Pancreas (tissue), 10 donors: ENCODE measurements around the gene YPEL5. TPM values are rescaled to one million over a fixed set of nuclear protein-coding genes. Genes with fewer than 3 reads are reported as not detected.
A peak's percentile ranks its signal among the peaks of the same experiment; 100 is the strongest.

ENCODE experiments used
- ATAC-seq, 4 donors: fragments of 200-7000 bp; cut with Tn5 transposase; one replicate each; pipeline versions ENCODE4 v1.8.0 to v1.9.1; 2020; ENCODE audit warnings: mild to moderate bottlenecking in 4 of 4, moderate library complexity in 4 of 4
- DNase-seq, 6 donors: peaks; one replicate each; pipeline ENCODE4 v3.0.0-alpha.2; 2020
- FAIRE-seq: peaks from 2 replicates; lab custom pipeline; 2012; peaks lifted over from hg19 to GRCh38; lab: Jason Lieb, UNC
- H3K27ac ChIP-seq, 4 donors: fragments of 200-600 bp; sonication (generic); 1 replicate in 3 of 4; 2 replicates in 1 of 4; pipeline versions ENCODE4 v1.5.0 to v1.8.0; 2020
- H3K27me3 ChIP-seq, 4 donors: fragments of 200-600 bp; one replicate each; pipeline ENCODE4 v1.8.0; 2021
- H3K36me3 ChIP-seq, 3 donors: fragments of 200-600 bp; sonication (generic) in 1 of 3; one replicate each; pipeline versions ENCODE4 v1.5.0 to v1.8.0; 2020 to 2021
- H3K4me1 ChIP-seq, 3 donors: fragments of 200-600 bp; one replicate each; pipeline ENCODE4 v1.8.0; 2021
- H3K4me3 ChIP-seq, 4 donors: fragments of 200-600 bp; sonication (generic) in 2 of 4; one replicate each; pipeline versions ENCODE4 v1.5.0 to v1.8.0; 2020 to 2021
- H3K9me3 ChIP-seq, 4 donors: fragments of 200-600 bp; one replicate each; pipeline ENCODE4 v1.8.0; 2021
- WGBS, 2 donors: extraction: QIAGEN DNeasy Blood & Tissue Kit; methylation state at CpG; one replicate each; pipeline ENCODE4 v1.1.7; 2013; 5-methylcytosine and 5-hydroxymethylcytosine counted together
- intact Hi-C, 3 donors: fragments of 100-400 bp; cut with DNase I; formaldehyde crosslinking; loops; one replicate each; pipeline versions ENCODE4 v1.11.1 to v1.14.2; 2022
- polyA plus RNA-seq, 2 donors: library from polyadenylated mRNA; stranded (reverse); fragments of 200-250 nt; gene quantifications; one replicate each; pipeline ENCODE4 v1.2.3, GENCODE V29; 2013
- total RNA-seq, 6 donors: library from RNA; stranded (reverse); fragmentation: NEBNext Ultra II Directional in 4 of 6; extraction: Animal tissue kit (Norgen Biotek cat#: 25700) in 4 of 6; gene quantifications; one replicate each; pipeline versions ENCODE4 v1.2.1 to v1.2.4, GENCODE V29; 2021 to 2023
- TF ChIP-seq, protein P1 (sequence below), 4 donors: fragments of 200-600 bp; sonication (generic) in 3 of 4; IDR thresholded peaks; one replicate each; pipeline versions ENCODE4 v1.5.0 to v1.8.0; 2021; ENCODE audit warnings: antibody characterized with exemption in 4 of 4
- donor health status: healthy with polysubstance abuse.
- donor health status: DM: no; HTN: no; CAD: no; lungs with moderate emphysema.
- donor health status: DM: no; HTN: no; CAD: no.
- donor health status: control.
- donor health status: control.
- donor health status: Bipolar disorder and iron deficiency.
- donor health status: DM: yes; HTN: yes; CAD: no.
- donor health status: DM: no; HTN: no; CAD: no.
- donor health status: DM: no; HTN: no; CAD: no.
- donor health status: DM: yes; HTN: yes; CAD: no.

Gene YPEL5
- total and polyA plus RNA-seq, 8 donors: 20.6 to 53.2 (median 27.1) TPM

DNA sequence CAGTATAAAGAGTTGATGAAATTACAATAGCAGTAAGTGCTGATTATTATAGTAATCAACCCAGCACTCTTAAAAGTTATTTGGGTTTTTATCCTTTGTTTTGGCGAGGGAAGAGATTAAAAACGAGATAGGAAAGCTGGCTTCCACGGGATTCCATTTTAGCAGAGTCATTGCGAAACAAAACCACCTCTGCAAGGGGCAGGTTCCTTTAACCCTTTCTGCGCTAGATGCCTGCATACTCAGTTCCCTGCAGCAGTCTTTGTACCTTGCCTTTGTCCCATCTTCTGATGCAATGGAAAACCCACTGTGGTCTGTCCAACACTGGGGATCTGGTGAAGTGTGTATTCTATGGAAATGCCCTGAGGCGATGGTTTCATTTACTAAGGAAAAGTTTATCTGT is 2.7 kb downstream of the YPEL5 start:
- Histone ChIP-seq H3K4me3 (no peak overlapping the region), H3K9me3 (no peaks in the 10 kb centered on the region), H3K27ac (no peak overlapping the region), H3K27me3 (no peaks in the 10 kb centered on the region), H3K36me3 (no peaks in the 10 kb centered on the region), H3K4me1 (peaks cover 25 to 43% (median 42%) of the 10 kb centered on the region in 3 donors)
- ATAC-seq (no peak), DNase-seq (no peak), FAIRE-seq (no peak)
- WGBS, 2 donors: 34 to 36% methylated on average over 6 of the region's 6 CpGs
- TF ChIP-seq, protein P1, sequence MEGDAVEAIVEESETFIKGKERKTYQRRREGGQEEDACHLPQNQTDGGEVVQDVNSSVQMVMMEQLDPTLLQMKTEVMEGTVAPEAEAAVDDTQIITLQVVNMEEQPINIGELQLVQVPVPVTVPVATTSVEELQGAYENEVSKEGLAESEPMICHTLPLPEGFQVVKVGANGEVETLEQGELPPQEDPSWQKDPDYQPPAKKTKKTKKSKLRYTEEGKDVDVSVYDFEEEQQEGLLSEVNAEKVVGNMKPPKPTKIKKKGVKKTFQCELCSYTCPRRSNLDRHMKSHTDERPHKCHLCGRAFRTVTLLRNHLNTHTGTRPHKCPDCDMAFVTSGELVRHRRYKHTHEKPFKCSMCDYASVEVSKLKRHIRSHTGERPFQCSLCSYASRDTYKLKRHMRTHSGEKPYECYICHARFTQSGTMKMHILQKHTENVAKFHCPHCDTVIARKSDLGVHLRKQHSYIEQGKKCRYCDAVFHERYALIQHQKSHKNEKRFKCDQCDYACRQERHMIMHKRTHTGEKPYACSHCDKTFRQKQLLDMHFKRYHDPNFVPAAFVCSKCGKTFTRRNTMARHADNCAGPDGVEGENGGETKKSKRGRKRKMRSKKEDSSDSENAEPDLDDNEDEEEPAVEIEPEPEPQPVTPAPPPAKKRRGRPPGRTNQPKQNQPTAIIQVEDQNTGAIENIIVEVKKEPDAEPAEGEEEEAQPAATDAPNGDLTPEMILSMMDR (IDR thresholded peaks at IDR 0.05): no peak
- intact Hi-C loops: no loop called here

DNA sequence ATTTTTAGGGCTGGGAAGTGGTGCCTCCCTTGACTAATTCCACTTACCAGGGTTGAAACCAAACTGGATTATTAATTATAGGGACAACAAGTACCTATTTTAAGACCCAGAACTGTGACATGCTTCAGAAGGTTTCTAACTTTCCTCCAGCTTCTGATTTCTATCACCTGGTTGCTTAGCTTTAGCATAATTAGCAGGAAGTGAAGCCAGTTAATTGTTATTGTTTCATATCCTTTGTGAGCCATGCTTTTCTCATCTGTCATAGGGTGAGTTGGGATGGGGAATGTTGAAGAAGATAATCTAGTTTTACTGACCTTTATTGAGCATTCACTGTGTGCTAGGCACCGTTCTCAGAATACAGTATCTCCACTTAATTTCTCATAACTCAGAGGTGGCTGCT is 3.2 kb downstream of the YPEL5 start:
- intact Hi-C loops: no loop called here
- 51 to 68% methylated on average over 1 of the region's 1 CpG for WGBS, 2 donors
- TF ChIP-seq, protein P1 (IDR thresholded peaks at IDR 0.05): no peak
- peaks cover 25 to 46% (median 45%) of the 10 kb centered on the region in 3 donors for H3K4me1 ChIP-seq
- FAIRE-seq (no peak), ATAC-seq (no peak), DNase-seq (no peak)
- no peak overlapping the region for H3K27ac ChIP-seq
- H3K36me3 ChIP-seq: no peaks in the 10 kb centered on the region
- H3K27me3 ChIP-seq: no peaks in the 10 kb centered on the region
- no peak overlapping the region for H3K4me3 ChIP-seq
- no peaks in the 10 kb centered on the region for H3K9me3 ChIP-seq

DNA sequence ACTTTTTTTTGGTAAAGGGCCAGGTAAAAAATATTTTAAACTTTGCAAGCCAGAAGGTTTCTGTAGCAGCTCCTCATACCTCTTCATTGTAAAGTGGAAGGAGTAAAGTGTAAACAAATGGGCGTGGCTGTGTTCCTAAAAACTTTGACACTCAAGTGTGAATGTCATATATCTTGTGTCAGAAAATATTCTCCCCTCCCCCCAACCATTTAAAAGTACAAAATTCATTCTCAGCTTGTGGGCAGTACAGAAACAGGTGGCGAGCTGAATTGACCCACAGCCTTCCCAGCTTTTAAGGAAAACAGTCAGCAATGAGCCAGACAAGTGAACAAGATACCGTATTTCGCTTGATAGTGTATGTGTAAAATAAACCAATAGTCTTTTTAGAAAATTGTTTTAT is 4.0 kb downstream of the YPEL5 start:
- H3K36me3 ChIP-seq: no peaks in the 10 kb centered on the region
- H3K27ac ChIP-seq: no peak overlapping the region
- no peak for DNase-seq
- no peak for FAIRE-seq
- 45 to 48% methylated on average over 4 of the region's 4 CpGs for WGBS, 2 donors
- H3K4me1 ChIP-seq: peaks cover 22 to 55% (median 50%) of the 10 kb centered on the region in 3 donors
- no peaks in the 10 kb centered on the region for H3K27me3 ChIP-seq
- no peak overlapping the region for H3K4me3 ChIP-seq
- intact Hi-C loops: no loop called here
- no peaks in the 10 kb centered on the region for H3K9me3 ChIP-seq
- TF ChIP-seq, protein P1 (IDR thresholded peaks at IDR 0.05): no peak
- no peak for ATAC-seq

DNA sequence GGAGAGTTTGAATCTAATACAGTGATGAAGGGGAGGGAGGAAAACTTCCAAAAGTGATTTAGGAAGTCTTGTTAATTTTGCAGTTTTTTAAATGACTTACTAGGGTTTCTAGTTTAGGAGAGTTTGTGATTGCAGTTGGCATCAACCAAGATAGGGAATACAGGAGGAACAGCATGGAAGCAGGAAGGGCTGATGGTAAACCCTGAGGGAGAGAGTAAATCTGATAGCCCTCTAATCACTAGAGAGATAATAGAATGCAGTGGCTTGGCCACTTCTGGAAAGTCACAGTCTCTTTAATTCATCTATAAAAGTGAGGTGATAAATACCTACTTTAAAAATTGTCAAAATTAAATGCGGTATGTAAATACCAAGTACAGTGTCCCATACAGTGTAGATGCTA is 5.6 kb downstream of the YPEL5 start:
- H3K27ac ChIP-seq: no peak overlapping the region
- FAIRE-seq: no peak
- 92 to 97% methylated on average over 1 of the region's 1 CpG for WGBS, 2 donors
- TF ChIP-seq, protein P1 (IDR thresholded peaks at IDR 0.05): no peak
- DNase-seq: no peak
- H3K27me3 ChIP-seq: no peaks in the 10 kb centered on the region
- H3K4me1 ChIP-seq: peaks cover 24 to 64% (median 57%) of the 10 kb centered on the region in 3 donors
- H3K36me3 ChIP-seq: peaks cover under 1 to 7% (median 2%) of the 10 kb centered on the region in 3 donors
- intact Hi-C loops: no loop called here
- H3K4me3 ChIP-seq: no peak overlapping the region
- ATAC-seq: no peak
- H3K9me3 ChIP-seq: no peaks in the 10 kb centered on the region

DNA sequence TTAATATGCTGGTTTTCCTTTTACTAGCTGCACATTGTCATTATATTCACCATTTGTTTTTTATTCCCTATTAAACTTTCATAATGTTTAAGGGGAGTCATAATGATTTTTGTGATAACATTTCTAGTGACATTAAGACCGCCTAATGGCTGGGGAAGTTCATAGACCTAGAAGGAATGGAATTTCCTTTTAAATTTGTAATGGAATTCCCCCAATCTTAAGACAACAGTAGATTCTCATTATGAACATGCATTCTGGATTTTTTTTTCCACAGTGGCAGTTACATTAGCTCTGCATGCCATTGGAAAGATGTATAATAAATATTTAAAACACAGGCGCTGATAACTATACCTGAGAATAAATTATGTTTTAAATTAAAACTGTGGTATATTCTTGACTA is 8.4 kb downstream of the YPEL5 start:
- peaks cover 10 to 44% (median 36%) of the 10 kb centered on the region in 3 donors for H3K4me1 ChIP-seq
- intact Hi-C loops: no loop called here
- no peaks in the 10 kb centered on the region for H3K9me3 ChIP-seq
- TF ChIP-seq, protein P1 (IDR thresholded peaks at IDR 0.05): no peak
- DNase-seq (no peak), ATAC-seq (peak in 1 of 4 donors; percentile 23), FAIRE-seq (no peak)
- WGBS, 2 donors: 93 to 94% methylated on average over 2 of the region's 2 CpGs
- H3K27me3 ChIP-seq: no peaks in the 10 kb centered on the region
- H3K27ac ChIP-seq: peak overlapping the region in 1 of 4 donors; percentile 48
- peaks cover 3 to 29% (median 12%) of the 10 kb centered on the region in 3 donors for H3K36me3 ChIP-seq
- no peak overlapping the region for H3K4me3 ChIP-seq
